ENCODE results near the gene GRB7. TPM values are rescaled to one million over a fixed set of nuclear protein-coding genes. Genes with fewer than 3 reads are reported as not detected.

The GRB7 gene
- total and polyA plus RNA-seq, 9 of the 15 experiments (the other 6 are each of a cell fraction or from before 2014, with no cell fraction given), result 0.04 to 6.2 (median 2.2) TPM

DNA sequence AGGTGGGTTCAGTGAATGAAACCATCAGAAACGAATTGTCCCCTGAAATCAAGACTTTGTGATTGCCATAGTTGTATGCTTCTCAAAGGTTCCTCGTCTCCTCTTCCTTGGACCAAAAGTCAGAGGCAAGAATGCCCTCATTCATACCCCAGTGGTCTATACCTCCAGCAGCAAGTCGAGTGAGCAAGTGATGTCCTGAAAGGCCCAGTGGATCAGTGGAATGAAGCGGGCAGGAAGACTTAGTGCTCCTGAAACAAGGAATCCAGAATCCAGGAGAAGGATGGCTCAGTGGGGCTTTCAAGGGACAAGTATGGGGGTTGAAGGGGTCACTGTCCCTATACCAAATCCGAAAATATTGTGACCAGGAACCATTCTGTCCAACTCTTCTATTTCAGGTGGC is 43.1 kb upstream of the GRB7 start:
- no peak for ATAC-seq
- BruUV-seq (replicated peaks), result no TSS peak
- no peak for DNase-seq (ENCODE audit: extremely low read depth in 1 of 4, low spot score in 3 of 4)
- in situ Hi-C loops (cut with MboI), result no loop called here
- 50% methylated on average over 4 of the region's 5 CpGs for WGBS (ENCODE audit: insufficient coverage, low coverage, missing lambda C conversion rate)
- Histone ChIP-seq H3K4me1 (replicated peaks in 1 of 2; ENCODE audit: control insufficient read depth in 2 of 2, insufficient read depth in 2 of 2, low read length in 2 of 2) (peaks cover 0 to 4% of the 10 kb centered on the region in 2 experiments; a peak in 2 of 5 replicates), H2AFZ (ENCODE audit: low read depth, low read length) (no peak overlapping the region), H3K27me3 (ENCODE audit: control insufficient read depth in 2 of 2, insufficient read depth in 2 of 2, low read length in 2 of 2) (no peaks in the 10 kb centered on the region), H3K4me2 (ENCODE audit: insufficient read depth, low read length) (no peak overlapping the region), H3K9ac (ENCODE audit: insufficient read depth in 1 of 2, low read depth in 2 of 2, low read length in 2 of 2) (no peak overlapping the region; a peak in 1 of 4 replicates), H4K20me1 (replicated peaks; ENCODE audit: control insufficient read depth, insufficient read depth, low read length) (no peaks in the 10 kb centered on the region), H3K4me3 (no peak overlapping the region), H3K9me1 (ENCODE audit: control insufficient read depth, insufficient read depth, low read length) (no peaks in the 10 kb centered on the region), H3K27ac (ENCODE audit: extremely low read depth, low read depth, low read length) (no peak overlapping the region), H3K79me2 (ENCODE audit: control insufficient read depth, insufficient read depth, low read length) (no peaks in the 10 kb centered on the region), H3K9me3 (replicated peaks; ENCODE audit: control insufficient read depth, insufficient read depth, low read depth, low read length) (no peaks in the 10 kb centered on the region), H3K36me3 (ENCODE audit: control insufficient read depth, insufficient read depth, low read length) (no peaks in the 10 kb centered on the region; the same call in 2 of the 3 replicates)
- intact Hi-C loops (cut with micrococcal nuclease), result no loop called here
- FAIRE-seq, result peak; percentile 15
- ChIA-PET POLR2A (interaction anchor here (0.7 to 1.9 kb wide), 5 partner anchors 11 to 87 kb away, joined by 3 to 6 read pairs (median 4); partner anchors contain the start of gene NEUROD2), CTCF (ENCODE audit: low intra/inter-chr PET ratio) (interaction anchor here (0.6 kb wide), 1 partner anchor 87 kb away, joined by 3 read pairs; no protein-coding TSS in a partner anchor)
- no peak for TF ChIP-seq ZNF23 (CRISPR knock-in tag; IDR thresholded peaks at IDR 0.05)
- TF ChIP-seq ZNF165 (CRISPR knock-in tag; IDR thresholded peaks at IDR 0.05; ENCODE audit: borderline replicate concordance), result no peak
- TF ChIP-seq NR2F6 (CRISPR knock-in tag; IDR thresholded peaks at IDR 0.05), result no peak
- no peak for TF ChIP-seq HNRNPH1 (optimal IDR thresholded peaks at IDR 0.05; ENCODE audit: low read depth, low read length)
- no peak for TF ChIP-seq HNRNPLL (IDR thresholded peaks at IDR 0.05; ENCODE audit: low read depth, low read length, poor library complexity, severe bottlenecking)
- TF ChIP-seq STAG1 (CRISPR knock-in tag; IDR thresholded peaks at IDR 0.05; ENCODE audit: borderline replicate concordance), result no peak
- no peak for TF ChIP-seq GTF2F1 (IDR thresholded peaks at IDR 0.05; ENCODE audit: low read depth, low read length)
- TF ChIP-seq, protein P1, sequence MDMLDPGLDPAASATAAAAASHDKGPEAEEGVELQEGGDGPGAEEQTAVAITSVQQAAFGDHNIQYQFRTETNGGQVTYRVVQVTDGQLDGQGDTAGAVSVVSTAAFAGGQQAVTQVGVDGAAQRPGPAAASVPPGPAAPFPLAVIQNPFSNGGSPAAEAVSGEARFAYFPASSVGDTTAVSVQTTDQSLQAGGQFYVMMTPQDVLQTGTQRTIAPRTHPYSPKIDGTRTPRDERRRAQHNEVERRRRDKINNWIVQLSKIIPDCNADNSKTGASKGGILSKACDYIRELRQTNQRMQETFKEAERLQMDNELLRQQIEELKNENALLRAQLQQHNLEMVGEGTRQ (CRISPR knock-in tag; IDR thresholded peaks at IDR 0.05), result no peak
- no peak for TF ChIP-seq POLR2AphosphoS2 (IDR thresholded peaks at IDR 0.05; ENCODE audit: low read length)
- no peak for TF ChIP-seq CSDE1 (IDR thresholded peaks at IDR 0.05)
- no peak for TF ChIP-seq L3MBTL2 (IDR thresholded peaks at IDR 0.05)
- TF ChIP-seq, protein P2, sequence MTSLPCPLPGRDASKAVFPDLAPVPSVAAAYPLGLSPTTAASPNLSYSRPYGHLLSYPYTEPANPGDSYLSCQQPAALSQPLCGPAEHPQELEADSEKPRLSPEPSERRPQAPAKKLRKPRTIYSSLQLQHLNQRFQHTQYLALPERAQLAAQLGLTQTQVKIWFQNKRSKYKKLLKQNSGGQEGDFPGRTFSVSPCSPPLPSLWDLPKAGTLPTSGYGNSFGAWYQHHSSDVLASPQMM (CRISPR knock-in tag; IDR thresholded peaks at IDR 0.05), result no peak
- TF ChIP-seq MYC (IDR thresholded peaks at IDR 0.05; ENCODE audit: low read depth, low read length), result no peak
- no peak for TF ChIP-seq MYC (CRISPR knock-in tag; IDR thresholded peaks at IDR 0.05; ENCODE audit: borderline replicate concordance, low read depth)
- no peak for TF ChIP-seq SMAD3 (CRISPR knock-in tag; conservative IDR thresholded peaks at IDR 0.05)
- no peak for TF ChIP-seq ZFP36 (IDR thresholded peaks at IDR 0.05; ENCODE audit: low read depth, low read length, partially characterized antibody)
- no peak for TF ChIP-seq LEF1 (IDR thresholded peaks at IDR 0.05)
- no peak for TF ChIP-seq MIER1 (IDR thresholded peaks at IDR 0.05; ENCODE audit: low read depth)

Data from K562 (cell line).